Activated B cell treated with CpG ODN at 0.5 μM for 24 hours (primary cell): Measurements from ENCODE around the gene EFEMP2. TPM values are rescaled to one million over a fixed set of nuclear protein-coding genes. Genes with fewer than 3 reads are reported as not detected.

ENCODE experiments used
- ATAC-seq: fragments of 200-7000 bp; cut with Tn5 transposase; one replicate; pipeline ENCODE4 v1.10.0; 2021; ENCODE audit warnings: low read depth, mild to moderate bottlenecking, moderate library complexity
- CTCF ChIA-PET: fragments of 350-600 bp; sonication (Branson Sonifier 250); formaldehyde crosslinking; loops from one replicate; lab custom pipeline; 2021; ENCODE audit warnings: antibody characterized with exemption; lab: Charles Lee
- POLR2A ChIA-PET: fragments of 350-600 bp; sonication (Branson Sonifier 250); formaldehyde crosslinking; loops from one replicate; lab custom pipeline; 2021; ENCODE audit warnings: antibody characterized with exemption; lab: Charles Lee
- DNase-seq: peaks from one replicate; pipeline ENCODE4 v3.0.0; 2022
- H3K27ac Mint-ChIP-seq: one replicate; pipeline ENCODE4 v1.8.0; 2020; ENCODE audit warnings: mixed read lengths
- H3K27me3 Mint-ChIP-seq: one replicate; pipeline ENCODE4 v1.8.0; 2021; ENCODE audit warnings: mixed read lengths
- H3K36me3 Mint-ChIP-seq: one replicate; pipeline ENCODE4 v1.8.0; 2021; ENCODE audit warnings: low read depth, mixed read lengths
- H3K4me1 Mint-ChIP-seq: one replicate; pipeline ENCODE4 v1.8.0; 2021; ENCODE audit warnings: mixed read lengths
- H3K4me3 Mint-ChIP-seq: one replicate; pipeline ENCODE4 v1.8.0; 2020; ENCODE audit warnings: mild to moderate bottlenecking, mixed read lengths
- H3K9me3 Mint-ChIP-seq: one replicate; pipeline ENCODE4 v1.8.0; 2020; ENCODE audit warnings: mixed read lengths
- intact Hi-C: fragments of 100-400 bp; cut with micrococcal nuclease; formaldehyde crosslinking; loops from one replicate; pipeline ENCODE4 v1.15.1; 2024
- total RNA-seq: library from RNA; stranded (reverse); gene quantifications from 2 replicates; pipeline ENCODE4 v1.2.3, GENCODE V29; 2022
- TF ChIP-seq, protein P1 (sequence below): fragments of 200-600 bp; IDR thresholded peaks from one replicate; pipeline ENCODE4 v1.8.0; 2022; ENCODE audit warnings: antibody characterized with exemption, mild to moderate bottlenecking

The EFEMP2 gene
- total RNA-seq, 1 donor from 2014 or later = 3.8 TPM

DNA sequence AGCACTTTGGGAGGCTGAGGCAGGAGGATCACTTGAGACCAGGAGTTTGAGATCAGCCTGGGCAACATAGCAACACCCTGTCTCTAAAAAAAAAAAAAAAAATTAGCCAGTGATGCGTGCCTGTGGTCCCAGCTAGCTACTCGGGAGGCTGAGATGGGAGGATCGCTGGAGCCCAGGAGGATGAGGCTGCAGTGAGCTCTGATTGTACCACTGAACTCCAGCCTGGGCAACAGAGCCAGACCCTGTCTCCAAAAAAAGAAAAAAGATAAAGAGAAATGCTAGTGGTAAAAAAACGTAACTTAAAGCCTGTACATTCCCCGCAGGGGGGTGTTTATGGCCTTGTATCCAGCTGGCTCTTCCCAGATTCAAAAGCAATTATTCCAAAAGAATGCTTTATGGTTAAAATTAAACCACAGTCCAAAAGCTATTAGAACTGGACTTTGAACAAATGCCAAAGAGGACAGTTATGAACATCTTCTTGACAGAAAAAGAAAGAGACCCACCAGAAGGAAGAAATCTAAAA is 55.2 kb downstream of the EFEMP2 start:
- intact Hi-C loops = no loop called here
- Mint-ChIP-seq H3K27me3 (no peaks in the 10 kb centered on the region), H3K27ac (peak overlapping the region; percentile 36), H3K36me3 (no peaks in the 10 kb centered on the region), H3K9me3 (no peaks in the 10 kb centered on the region), H3K4me1 (peaks cover 14% of the 10 kb centered on the region), H3K4me3 (peak overlapping the region; percentile 77)
- ChIA-PET CTCF (interaction anchor here (0.6 to 6.1 kb wide), 12 partner anchors 10 to 152 kb away, joined by 3 to 62 read pairs (median 4); partner anchors contain the start of genes AP5B1 and KAT5), POLR2A (interaction anchor here (0.6 to 3.4 kb wide), 8 partner anchors 13 to 177 kb away, joined by 3 to 26 read pairs (median 4); partner anchors contain the start of genes AP5B1, KAT5 and RNASEH2C)
- ATAC-seq (no peak), DNase-seq (no peak)
- TF ChIP-seq, protein P1, sequence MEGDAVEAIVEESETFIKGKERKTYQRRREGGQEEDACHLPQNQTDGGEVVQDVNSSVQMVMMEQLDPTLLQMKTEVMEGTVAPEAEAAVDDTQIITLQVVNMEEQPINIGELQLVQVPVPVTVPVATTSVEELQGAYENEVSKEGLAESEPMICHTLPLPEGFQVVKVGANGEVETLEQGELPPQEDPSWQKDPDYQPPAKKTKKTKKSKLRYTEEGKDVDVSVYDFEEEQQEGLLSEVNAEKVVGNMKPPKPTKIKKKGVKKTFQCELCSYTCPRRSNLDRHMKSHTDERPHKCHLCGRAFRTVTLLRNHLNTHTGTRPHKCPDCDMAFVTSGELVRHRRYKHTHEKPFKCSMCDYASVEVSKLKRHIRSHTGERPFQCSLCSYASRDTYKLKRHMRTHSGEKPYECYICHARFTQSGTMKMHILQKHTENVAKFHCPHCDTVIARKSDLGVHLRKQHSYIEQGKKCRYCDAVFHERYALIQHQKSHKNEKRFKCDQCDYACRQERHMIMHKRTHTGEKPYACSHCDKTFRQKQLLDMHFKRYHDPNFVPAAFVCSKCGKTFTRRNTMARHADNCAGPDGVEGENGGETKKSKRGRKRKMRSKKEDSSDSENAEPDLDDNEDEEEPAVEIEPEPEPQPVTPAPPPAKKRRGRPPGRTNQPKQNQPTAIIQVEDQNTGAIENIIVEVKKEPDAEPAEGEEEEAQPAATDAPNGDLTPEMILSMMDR = no peak

DNA sequence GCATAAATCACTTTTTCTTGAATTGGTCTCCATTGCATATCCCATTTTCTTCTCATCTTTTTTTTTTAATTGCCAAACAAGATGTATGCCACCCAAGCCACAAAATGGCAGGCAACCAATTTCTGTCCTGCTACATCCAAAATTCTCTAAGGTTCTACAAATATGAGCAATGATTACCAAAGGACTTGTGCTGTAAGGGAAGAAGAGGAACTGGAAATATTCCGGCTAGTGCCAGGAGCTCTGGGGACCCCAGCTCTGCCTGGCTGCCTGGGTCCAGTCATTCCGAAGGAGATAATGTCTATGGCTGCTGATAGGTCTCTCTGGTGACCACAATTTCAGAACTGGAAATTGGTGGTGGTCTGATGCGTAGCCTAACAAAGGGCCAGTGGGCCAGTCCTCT is 55.9 kb downstream of the EFEMP2 start:
- no peaks in the 10 kb centered on the region for H3K9me3 Mint-ChIP-seq
- TF ChIP-seq, protein P1 = no peak
- H3K27ac Mint-ChIP-seq = no peak overlapping the region
- no peak overlapping the region for H3K4me3 Mint-ChIP-seq
- no peaks in the 10 kb centered on the region for H3K27me3 Mint-ChIP-seq
- ATAC-seq = no peak
- ChIA-PET POLR2A (interaction anchor here (0.6 to 3.4 kb wide), 6 partner anchors 11 to 176 kb away, joined by 3 to 26 read pairs (median 8); partner anchors contain the start of genes AP5B1, KAT5 and RNASEH2C), CTCF (interaction anchor here (0.7 to 6.1 kb wide), 8 partner anchors 16 to 111 kb away, joined by 3 to 62 read pairs (median 7); partner anchors contain the start of genes AP5B1 and KAT5)
- no peak for DNase-seq
- H3K4me1 Mint-ChIP-seq = peaks cover 14% of the 10 kb centered on the region
- no peaks in the 10 kb centered on the region for H3K36me3 Mint-ChIP-seq
- intact Hi-C loops = no loop called here

Other genes with a start within 250 kb of the EFEMP2 start
- gene SIPA1, start 234.7 kb downstream of the EFEMP2 start, total RNA-seq = 236 and 252 TPM in 2 replicates
- gene RELA, start 209.9 kb downstream of the EFEMP2 start, total RNA-seq = 110 and 119 TPM in 2 replicates
- 108 and 120 TPM in 2 replicates for gene KAT5, start 160.5 kb downstream of the EFEMP2 start, total RNA-seq
- gene RNASEH2C, start 152.0 kb downstream of the EFEMP2 start, total RNA-seq = 85.3 and 91.4 TPM in 2 replicates
- gene AP5B1, start 91.8 kb downstream of the EFEMP2 start, total RNA-seq = 17.4 and 20.9 TPM in 2 replicates
- gene OVOL1, start 85.7 kb downstream of the EFEMP2 start, total RNA-seq = 0.09 and 0.29 TPM in 2 replicates
- 0.37 and 1.0 TPM in 2 replicates for gene SNX32, start 38.8 kb downstream of the EFEMP2 start, total RNA-seq
- 1,079 and 1,089 TPM in 2 replicates for gene CFL1, start 14.6 kb downstream of the EFEMP2 start, total RNA-seq
- 73.8 and 83.1 TPM in 2 replicates for gene MUS81, start 12.4 kb downstream of the EFEMP2 start, total RNA-seq
- gene CTSW, start 7.0 kb upstream of the EFEMP2 start, total RNA-seq = 0.59 and 0.93 TPM in 2 replicates
- gene FIBP, start 15.7 kb upstream of the EFEMP2 start, total RNA-seq = 74.5 and 76.5 TPM in 2 replicates
- gene CCDC85B, start 17.9 kb upstream of the EFEMP2 start, total RNA-seq = 21.6 and 23.4 TPM in 2 replicates
- gene FOSL1, start 27.6 kb upstream of the EFEMP2 start, total RNA-seq = 1.0 and 1.4 TPM in 2 replicates
- 28.9 and 31.7 TPM in 2 replicates for gene C11orf68, start 46.3 kb upstream of the EFEMP2 start, total RNA-seq
- gene DRAP1, start 46.6 kb upstream of the EFEMP2 start, total RNA-seq = 64.7 and 75.8 TPM in 2 replicates
- not detected in 2 replicates for gene TSGA10IP, start 72.7 kb upstream of the EFEMP2 start, total RNA-seq
- gene SART1, start 88.9 kb upstream of the EFEMP2 start, total RNA-seq = 86.6 and 92.3 TPM in 2 replicates
- gene EIF1AD, start 129.4 kb upstream of the EFEMP2 start, total RNA-seq = 50.7 and 58.9 TPM in 2 replicates
- 220 and 228 TPM in 2 replicates for gene BANF1, start 129.7 kb upstream of the EFEMP2 start, total RNA-seq
- gene CST6, start 139.2 kb upstream of the EFEMP2 start, total RNA-seq = not detected in 2 replicates
- gene CATSPER1, start 153.7 kb upstream of the EFEMP2 start, total RNA-seq = not detected in 2 replicates
- gene GAL3ST3, start 176.4 kb upstream of the EFEMP2 start, total RNA-seq = not detected in 2 replicates
- 198 and 219 TPM in 2 replicates for gene SF3B2, start 179.6 kb upstream of the EFEMP2 start, total RNA-seq
- gene PACS1, start 197.5 kb upstream of the EFEMP2 start, total RNA-seq = 118 and 121 TPM in 2 replicates